Sigmoid colon (tissue), 4 donors: ENCODE measurements around the gene TRAF5.

ENCODE experiments used
- POLR2A ChIP-seq, 2 donors: fragments of 450-650 bp; IDR thresholded peaks; one replicate each; pipeline ENCODE4 v1.6.1; 2016; ENCODE audit warnings: antibody characterized with exemption in 2 of 2, mild to moderate bottlenecking in 2 of 2, moderate library complexity in 2 of 2
- POLR2AphosphoS5 ChIP-seq, 4 donors: sonication (generic); formaldehyde crosslinking; IDR thresholded peaks; one replicate each; pipeline ENCODE4 v1.6.1; 2017; ENCODE audit warnings: antibody characterized with exemption in 4 of 4
- TF ChIP-seq, protein P1 (sequence below), 4 experiments: fragments of 450-650 bp in 3 of 4; fragments of 200-600 bp in 1 of 4; IDR thresholded peaks; one replicate each; pipeline ENCODE4 v1.5.1; 2016 to 2019; ENCODE audit warnings: antibody characterized with exemption in 4 of 4, mild to moderate bottlenecking in 3 of 4, moderate library complexity in 2 of 4

DNA sequence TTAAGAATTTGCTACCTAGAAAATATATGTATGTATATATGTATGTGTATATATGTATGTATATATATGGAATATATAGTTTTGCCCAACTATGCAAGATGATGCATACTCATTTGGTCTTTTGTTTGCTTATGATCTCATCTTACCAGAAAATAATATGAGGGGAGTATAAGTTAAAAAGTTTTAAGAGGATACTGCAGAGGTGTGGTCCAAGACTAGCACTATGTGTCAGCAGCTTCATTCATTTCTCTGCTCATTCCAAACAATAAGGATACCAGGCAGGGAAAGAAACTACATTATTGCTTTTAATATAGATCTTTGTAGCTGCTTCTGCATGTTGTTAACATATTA lies 44.6 kb upstream of the TRAF5 start:
- TF ChIP-seq, protein P1, sequence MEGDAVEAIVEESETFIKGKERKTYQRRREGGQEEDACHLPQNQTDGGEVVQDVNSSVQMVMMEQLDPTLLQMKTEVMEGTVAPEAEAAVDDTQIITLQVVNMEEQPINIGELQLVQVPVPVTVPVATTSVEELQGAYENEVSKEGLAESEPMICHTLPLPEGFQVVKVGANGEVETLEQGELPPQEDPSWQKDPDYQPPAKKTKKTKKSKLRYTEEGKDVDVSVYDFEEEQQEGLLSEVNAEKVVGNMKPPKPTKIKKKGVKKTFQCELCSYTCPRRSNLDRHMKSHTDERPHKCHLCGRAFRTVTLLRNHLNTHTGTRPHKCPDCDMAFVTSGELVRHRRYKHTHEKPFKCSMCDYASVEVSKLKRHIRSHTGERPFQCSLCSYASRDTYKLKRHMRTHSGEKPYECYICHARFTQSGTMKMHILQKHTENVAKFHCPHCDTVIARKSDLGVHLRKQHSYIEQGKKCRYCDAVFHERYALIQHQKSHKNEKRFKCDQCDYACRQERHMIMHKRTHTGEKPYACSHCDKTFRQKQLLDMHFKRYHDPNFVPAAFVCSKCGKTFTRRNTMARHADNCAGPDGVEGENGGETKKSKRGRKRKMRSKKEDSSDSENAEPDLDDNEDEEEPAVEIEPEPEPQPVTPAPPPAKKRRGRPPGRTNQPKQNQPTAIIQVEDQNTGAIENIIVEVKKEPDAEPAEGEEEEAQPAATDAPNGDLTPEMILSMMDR (IDR thresholded peaks at IDR 0.05), result no peak
- no peak for TF ChIP-seq POLR2A (IDR thresholded peaks at IDR 0.05)
- no peak for TF ChIP-seq POLR2AphosphoS5 (IDR thresholded peaks at IDR 0.05)
